Stomach smooth muscle (tissue), 2 donors: ENCODE data around the gene SYT15B.
"Not testable (repeated sequence)": the region's sequence is repeated elsewhere in the genome, so short reads cannot be mapped to it uniquely, and the experiment has no call there.

ENCODE experiments used
- H3K27ac ChIP-seq: one replicate; pipeline ENCODE4 v1.7.0; 2013; ENCODE audit warnings: mild to moderate bottlenecking, low read length, inconsistent platforms
- H3K27me3 ChIP-seq, 2 donors: one replicate each; pipeline ENCODE4 v1.7.0; 2013; ENCODE audit warnings: low read length in 2 of 2; ENCODE audit not compliant: insufficient read depth in 2 of 2, control insufficient read depth in 1 of 2
- H3K36me3 ChIP-seq, 2 donors: one replicate each; pipeline ENCODE4 v1.7.0; 2013; ENCODE audit warnings: low read length in 2 of 2; ENCODE audit not compliant: control insufficient read depth in 2 of 2, insufficient read depth in 2 of 2
- H3K4me1 ChIP-seq: one replicate; pipeline ENCODE4 v1.7.0; 2013; ENCODE audit warnings: low read length; ENCODE audit not compliant: control insufficient read depth, insufficient read depth
- H3K4me3 ChIP-seq, 2 donors: one replicate each; pipeline ENCODE4 v1.7.0; 2013; ENCODE audit warnings: low read length in 2 of 2
- H3K9ac ChIP-seq, 2 donors: one replicate each; pipeline ENCODE4 v1.7.0; 2013; ENCODE audit warnings: low read length in 2 of 2, mild to moderate bottlenecking in 1 of 2
- H3K9me3 ChIP-seq, 2 donors: one replicate each; pipeline ENCODE4 v1.7.0; 2013; ENCODE audit warnings: low read length in 2 of 2; ENCODE audit not compliant: control insufficient read depth in 2 of 2
- donor health status: healthy.
- donor health status: Pancreatic carcinoma.

SYT15B gene

GRCh38 chr10:47756169-47756568, 7.2 kb downstream of the SYT15B start:
- not testable (repeated sequence) for H3K4me3 ChIP-seq, H3K27me3 ChIP-seq, H3K4me1 ChIP-seq, H3K9me3 ChIP-seq, H3K27ac ChIP-seq, H3K36me3 ChIP-seq, H3K9ac ChIP-seq

DNA sequence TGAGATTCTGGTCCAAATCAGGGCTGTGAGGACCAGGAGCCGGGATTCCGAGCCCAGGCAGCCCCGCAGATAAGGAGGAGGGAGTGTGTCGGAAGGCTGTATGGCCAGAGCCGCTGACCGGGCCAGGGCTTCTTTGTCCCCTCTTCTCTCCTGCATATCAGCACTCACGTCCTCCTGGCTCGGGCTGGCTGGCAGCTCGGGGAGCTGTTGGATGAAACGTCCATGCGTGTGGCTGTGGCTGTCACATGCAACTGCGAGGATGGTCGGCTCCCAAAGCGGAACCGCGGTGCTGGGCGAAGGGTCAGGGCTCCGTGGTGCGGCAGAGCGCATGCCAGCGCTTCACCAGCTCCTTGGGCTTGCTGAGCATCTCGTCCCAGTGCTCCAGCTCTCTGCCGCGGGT, 9.5 kb downstream of the SYT15B start:
- H3K36me3 ChIP-seq, H3K27me3 ChIP-seq, H3K27ac ChIP-seq: not testable (repeated sequence)

DNA sequence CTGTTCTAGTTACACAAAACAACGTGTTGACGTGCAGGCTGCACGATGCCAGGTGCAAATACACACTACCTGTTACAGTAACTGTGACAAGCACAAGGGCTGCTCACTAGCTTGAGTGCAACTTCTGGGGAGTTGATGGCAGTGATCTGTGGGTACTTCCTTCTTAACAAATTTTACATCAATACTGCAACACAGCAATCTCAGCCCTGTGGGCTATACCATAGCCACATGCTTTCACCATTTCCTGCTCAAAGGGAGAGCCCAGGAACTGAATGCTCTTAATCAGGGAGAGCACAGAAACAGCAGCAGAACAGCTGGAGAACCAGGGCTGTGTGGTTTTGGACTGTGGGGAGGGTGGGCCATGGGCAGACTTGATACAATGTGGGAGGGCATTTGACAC, 10.2 kb downstream of the SYT15B start:
- H3K9me3 ChIP-seq, H3K27ac ChIP-seq, H3K27me3 ChIP-seq, H3K36me3 ChIP-seq, H3K4me1 ChIP-seq, H3K9ac ChIP-seq, H3K4me3 ChIP-seq: not testable (repeated sequence)

More for the DNA sequence above, 9.5 kb downstream of the SYT15B start:
- H3K9me3 ChIP-seq, H3K9ac ChIP-seq, H3K4me1 ChIP-seq, H3K4me3 ChIP-seq: not testable (repeated sequence)

DNA sequence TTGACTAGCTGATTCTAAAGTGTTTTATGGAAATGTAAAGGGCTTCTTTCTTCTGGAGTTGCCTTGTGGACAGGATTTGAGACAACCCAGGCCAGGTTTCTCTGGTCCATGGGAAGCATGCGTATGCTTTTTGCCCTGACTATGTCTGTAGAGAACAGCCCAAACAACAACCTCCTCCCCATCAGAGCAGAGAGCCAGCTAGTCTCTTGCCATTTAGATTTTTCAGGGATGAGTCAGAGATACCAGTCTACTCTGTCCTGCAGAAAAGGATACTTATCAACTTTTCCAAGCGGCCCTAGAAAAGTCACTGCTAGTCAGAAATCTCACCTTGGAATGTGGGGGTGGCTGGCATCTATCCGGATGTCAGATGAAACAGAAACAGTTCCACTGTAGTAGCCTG, 11.6 kb downstream of the SYT15B start:
- not testable (repeated sequence) for H3K4me1 ChIP-seq, H3K36me3 ChIP-seq, H3K27me3 ChIP-seq, H3K9ac ChIP-seq, H3K27ac ChIP-seq, H3K4me3 ChIP-seq, H3K9me3 ChIP-seq

- not testable (repeated sequence) for H3K36me3 ChIP-seq, H3K27me3 ChIP-seq, H3K27ac ChIP-seq, H3K4me1 ChIP-seq, H3K9ac ChIP-seq, H3K4me3 ChIP-seq, H3K9me3 ChIP-seq
Observed at GRCh38 chr10:47750360-47750759, 13.0 kb downstream of the SYT15B start.

DNA sequence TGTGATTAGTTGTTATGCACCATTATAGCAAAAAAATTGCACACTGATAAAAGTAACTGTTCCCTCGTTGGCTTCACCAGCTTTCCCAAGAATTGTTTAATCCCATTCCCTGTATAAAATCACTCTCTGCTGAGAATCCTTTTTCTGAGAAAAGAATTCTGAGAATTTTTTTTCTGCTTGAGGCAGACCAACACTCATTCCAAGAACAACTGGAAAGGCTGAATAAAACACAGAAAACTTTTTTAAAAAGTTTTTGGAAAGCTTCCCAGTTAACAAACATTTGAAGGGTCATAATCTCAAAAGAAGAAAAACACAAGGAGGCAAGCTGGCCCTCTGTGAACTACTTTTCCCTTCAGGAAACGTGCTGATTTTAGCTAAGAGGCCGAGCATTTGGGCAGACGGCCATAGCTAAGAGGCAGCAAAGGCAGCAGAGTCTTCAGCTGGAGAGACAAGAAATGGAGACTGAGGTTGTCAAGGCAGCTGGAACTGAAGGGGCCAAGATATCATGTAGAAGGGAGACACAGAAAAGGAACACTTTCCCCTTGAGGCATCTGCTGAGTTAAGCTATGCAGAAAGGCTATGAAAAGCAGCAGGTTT, 16.5 kb downstream of the SYT15B start:
- not testable (repeated sequence) for H3K27ac ChIP-seq, H3K4me1 ChIP-seq, H3K9me3 ChIP-seq, H3K36me3 ChIP-seq, H3K9ac ChIP-seq, H3K4me3 ChIP-seq, H3K27me3 ChIP-seq

DNA sequence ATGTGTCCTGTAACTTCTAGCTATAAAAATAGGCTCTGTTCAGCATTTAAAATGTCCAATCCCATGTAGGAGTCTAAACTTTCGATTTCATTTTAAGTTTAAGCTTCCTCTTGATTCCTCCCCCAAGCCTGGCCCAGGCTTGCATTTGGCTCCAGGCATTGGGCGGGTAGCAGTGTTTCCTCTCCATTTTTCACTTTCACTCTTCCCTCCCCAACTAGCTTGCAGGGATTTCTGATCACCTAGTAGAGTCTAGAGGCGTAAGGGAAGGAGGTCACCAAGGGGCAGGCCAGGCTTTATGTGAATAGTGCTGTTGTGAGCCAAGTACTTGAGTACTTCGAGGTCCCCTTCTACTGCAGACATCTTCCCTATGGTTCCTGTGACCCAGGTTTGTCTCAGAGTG, 18.5 kb downstream of the SYT15B start:
- not testable (repeated sequence) for H3K9ac ChIP-seq, H3K27ac ChIP-seq, H3K36me3 ChIP-seq, H3K27me3 ChIP-seq, H3K4me1 ChIP-seq, H3K9me3 ChIP-seq, H3K4me3 ChIP-seq

- H3K4me3 ChIP-seq, result peak overlapping the region; percentile 19 to 54
Observed at GRCh38 chr10:47743611-47744550, 19.5 kb downstream of the SYT15B start.

GRCh38 chr10:47740868-47741267, 22.5 kb downstream of the SYT15B start:
- H3K4me1 ChIP-seq, H3K27ac ChIP-seq, H3K9ac ChIP-seq, H3K4me3 ChIP-seq, H3K9me3 ChIP-seq, H3K27me3 ChIP-seq, H3K36me3 ChIP-seq: not testable (repeated sequence)

More at GRCh38 chr10:47743611-47744550, 19.5 kb downstream of the SYT15B start:
- H3K36me3 ChIP-seq, H3K27me3 ChIP-seq, H3K27ac ChIP-seq, H3K9ac ChIP-seq, H3K9me3 ChIP-seq, H3K4me1 ChIP-seq: not testable (repeated sequence)

DNA sequence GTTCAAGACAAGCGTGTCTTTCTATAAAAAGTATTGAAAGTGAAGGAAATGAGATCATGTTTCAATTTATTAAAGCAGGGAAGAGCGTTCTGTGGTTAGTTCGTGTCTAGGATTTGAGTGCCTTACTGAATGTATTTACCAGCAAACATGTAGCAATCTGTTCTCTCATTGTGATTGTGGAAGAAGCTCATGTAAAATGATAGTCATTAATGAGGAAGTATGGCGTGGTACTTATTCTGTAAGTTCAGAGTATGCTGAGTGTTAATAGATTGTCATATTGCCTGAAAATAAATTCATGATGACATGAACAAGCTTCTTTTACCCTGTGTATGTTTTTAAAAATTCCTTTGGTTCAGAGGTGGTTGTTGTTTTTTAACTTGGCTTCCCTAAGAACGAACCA, 32.5 kb downstream of the SYT15B start:
- not testable (repeated sequence) for H3K36me3 ChIP-seq, H3K9me3 ChIP-seq, H3K4me1 ChIP-seq, H3K27ac ChIP-seq, H3K9ac ChIP-seq, H3K27me3 ChIP-seq, H3K4me3 ChIP-seq

- H3K4me1 ChIP-seq, H3K27ac ChIP-seq, H3K9me3 ChIP-seq, H3K36me3 ChIP-seq, H3K4me3 ChIP-seq, H3K9ac ChIP-seq, H3K27me3 ChIP-seq: not testable (repeated sequence)
Observed at GRCh38 chr10:47725740-47726139, 37.7 kb downstream of the SYT15B start.
